Mesenchymal stem cell (in vitro differentiated cells and primary cell): ENCODE data around the gene CCR3.

ENCODE experiments used
- DNase-seq: peaks from one replicate; pipeline ENCODE4 v3.0.0-alpha.2; 2013
- H2AFZ ChIP-seq: one replicate; pipeline ENCODE4 v1.6.1; 2013; ENCODE audit warnings: low read depth, mild to moderate bottlenecking, control low read depth, inconsistent platforms, low read length, moderate library complexity
- H2AK5ac ChIP-seq: 2 replicates; pipeline ENCODE4 v1.6.1; 2013; ENCODE audit warnings: low read length, moderate library complexity, mild to moderate bottlenecking, inconsistent platforms; ENCODE audit not compliant: severe bottlenecking
- H2BK120ac ChIP-seq: one replicate; pipeline ENCODE4 v1.6.1; 2013; ENCODE audit warnings: low read depth, mild to moderate bottlenecking, inconsistent platforms, low read length, moderate library complexity
- H2BK12ac ChIP-seq, 2 experiments: one replicate each; pipeline ENCODE4 v1.6.1; 2013; ENCODE audit warnings: inconsistent platforms in 2 of 2, low read length in 2 of 2, mild to moderate bottlenecking in 2 of 2, moderate library complexity in 2 of 2, control low read depth in 1 of 2
- H2BK15ac ChIP-seq: one replicate; pipeline ENCODE4 v1.6.1; 2013; ENCODE audit warnings: mild to moderate bottlenecking, low read depth, inconsistent platforms; ENCODE audit not compliant: poor library complexity, severe bottlenecking
- H2BK5ac ChIP-seq: 2 replicates; pipeline ENCODE4 v1.6.1; 2013; ENCODE audit warnings: low read depth, mild to moderate bottlenecking, low read length, control low read depth, inconsistent platforms; ENCODE audit not compliant: poor library complexity, severe bottlenecking
- H3K14ac ChIP-seq, 2 experiments: one replicate each; pipeline ENCODE4 v1.6.1; 2013; ENCODE audit warnings: inconsistent platforms in 2 of 2, low read length in 2 of 2, control low read depth in 1 of 2, mild to moderate bottlenecking in 1 of 2, moderate library complexity in 1 of 2
- H3K18ac ChIP-seq, 2 experiments: one replicate each; pipeline ENCODE4 v1.6.1; 2013; ENCODE audit warnings: inconsistent platforms in 2 of 2, low read length in 2 of 2, control low read depth in 1 of 2, low read depth in 1 of 2, mild to moderate bottlenecking in 1 of 2
- H3K23ac ChIP-seq, 2 experiments: one replicate each; pipeline ENCODE4 v1.6.1; 2013; ENCODE audit warnings: inconsistent platforms in 2 of 2, low read length in 2 of 2, mild to moderate bottlenecking in 2 of 2, moderate library complexity in 2 of 2, control low read depth in 1 of 2
- H3K27ac ChIP-seq: 2 replicates; pipeline ENCODE4 v1.5.1; 2013; ENCODE audit warnings: mild to moderate bottlenecking, moderate library complexity, low read length, control low read depth, inconsistent platforms; ENCODE audit not compliant: poor library complexity, severe bottlenecking
- H3K27me3 ChIP-seq, 2 experiments: 2 replicates each; pipeline versions ENCODE4 v1.6.1 to v1.7.0; 2013; ENCODE audit warnings: low read length in 2 of 2, mild to moderate bottlenecking in 2 of 2, moderate library complexity in 2 of 2, control low read depth in 1 of 2, inconsistent platforms in 1 of 2; ENCODE audit not compliant: control insufficient read depth in 1 of 2, insufficient read depth in 1 of 2
- H3K36me3 ChIP-seq, 2 experiments: 2 replicates each; pipeline versions ENCODE4 v1.6.1 to v1.7.0; 2013; ENCODE audit warnings: low read length in 2 of 2, control low read depth in 1 of 2, inconsistent platforms in 1 of 2, low read depth in 1 of 2, mild to moderate bottlenecking in 1 of 2; ENCODE audit not compliant: insufficient read depth in 2 of 2, control insufficient read depth in 1 of 2
- H3K4ac ChIP-seq, 2 experiments: one replicate each; pipeline ENCODE4 v1.6.1; 2013; ENCODE audit warnings: inconsistent platforms in 2 of 2, low read length in 2 of 2, mild to moderate bottlenecking in 2 of 2, moderate library complexity in 2 of 2, control low read depth in 1 of 2, low read depth in 1 of 2
- H3K4me1 ChIP-seq: 2 replicates; pipeline ENCODE4 v1.6.1; 2013; ENCODE audit warnings: low read depth, low read length, control low read depth; ENCODE audit not compliant: control insufficient read depth, insufficient read depth
- H3K4me2 ChIP-seq: 2 replicates; pipeline ENCODE4 v1.6.1; 2013; ENCODE audit warnings: low read length, mild to moderate bottlenecking, inconsistent platforms; ENCODE audit not compliant: poor library complexity, severe bottlenecking
- H3K4me3 ChIP-seq, 2 experiments: 2 replicates each; pipeline versions ENCODE4 v1.5.1 to v1.7.0; 2013; ENCODE audit warnings: low read length in 2 of 2, mild to moderate bottlenecking in 2 of 2, control low read depth in 1 of 2, low read depth in 1 of 2; ENCODE audit not compliant: insufficient read depth in 1 of 2
- H3K79me1 ChIP-seq: replicated peaks from 2 replicates; pipeline ENCODE4 v1.6.1; 2013; ENCODE audit warnings: mild to moderate bottlenecking, control low read depth, low read length, inconsistent platforms; ENCODE audit not compliant: poor library complexity, severe bottlenecking
- H3K9ac ChIP-seq: 2 replicates; pipeline ENCODE4 v1.7.0; 2013; ENCODE audit warnings: mild to moderate bottlenecking, low read length, moderate library complexity
- H3K9me3 ChIP-seq: 2 replicates; pipeline ENCODE4 v1.7.0; 2013; ENCODE audit warnings: mild to moderate bottlenecking, low read length; ENCODE audit not compliant: control insufficient read depth
- H4K8ac ChIP-seq: one replicate; pipeline ENCODE4 v1.6.1; 2013; ENCODE audit warnings: inconsistent platforms, mild to moderate bottlenecking, low read length, moderate library complexity
- H4K91ac ChIP-seq: one replicate; pipeline ENCODE4 v1.6.1; 2013; ENCODE audit warnings: mild to moderate bottlenecking, low read length, inconsistent platforms
- WGBS: methylation state at CpG from one replicate; pipeline ENCODE4 v1.1.7; 2013; ENCODE audit warnings: mixed read lengths; 5-methylcytosine and 5-hydroxymethylcytosine counted together

CCR3 gene

DNA sequence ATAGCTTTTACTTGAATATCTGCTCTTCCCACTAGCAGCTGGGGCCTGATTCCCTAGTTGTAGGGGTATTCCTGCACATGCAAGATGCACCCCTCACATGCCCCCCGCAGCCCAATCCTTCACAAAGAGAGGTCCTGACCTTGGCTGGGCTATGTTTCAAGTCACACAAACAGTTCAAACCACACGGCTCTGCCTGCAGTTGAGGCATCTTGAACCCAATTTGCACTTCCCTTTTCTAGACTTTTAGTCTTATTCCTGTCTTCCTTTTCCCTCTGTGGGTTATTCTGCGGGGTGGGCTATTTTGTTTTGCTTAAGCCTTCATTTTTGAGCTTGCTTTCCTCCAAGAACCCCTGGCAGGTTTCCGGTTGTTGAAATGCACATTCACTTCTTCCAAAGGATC is 20.9 kb upstream of the CCR3 start:
- no peaks in the 10 kb centered on the region for H3K79me1 ChIP-seq
- peaks cover 6% of the 10 kb centered on the region for H3K9me3 ChIP-seq
- H3K14ac ChIP-seq, result no peak overlapping the region
- H3K4me2 ChIP-seq, result no peak overlapping the region
- no peak overlapping the region for H3K9ac ChIP-seq
- 76% methylated on average over 4 of the region's 4 CpGs for whole genome bisulfite sequencing
- no peak overlapping the region for H3K23ac ChIP-seq
- H2BK15ac ChIP-seq, result no peak overlapping the region
- H2AFZ ChIP-seq, result no peak overlapping the region
- H3K4me1 ChIP-seq, result no peaks in the 10 kb centered on the region
- no peak for DNase-seq
- H3K4me3 ChIP-seq, result no peak overlapping the region
- H3K27ac ChIP-seq, result no peak overlapping the region
- H4K91ac ChIP-seq, result no peak overlapping the region
- no peak overlapping the region for H4K8ac ChIP-seq
- no peak overlapping the region for H2BK12ac ChIP-seq
- no peak overlapping the region for H2BK5ac ChIP-seq
- H3K36me3 ChIP-seq, result no peaks in the 10 kb centered on the region
- H3K18ac ChIP-seq, result no peak overlapping the region
- H2AK5ac ChIP-seq, result no peak overlapping the region
- H3K27me3 ChIP-seq, result peaks cover 0 to 8% of the 10 kb centered on the region in 2 experiments
- H2BK120ac ChIP-seq, result no peak overlapping the region
- H3K4ac ChIP-seq, result no peak overlapping the region

DNA sequence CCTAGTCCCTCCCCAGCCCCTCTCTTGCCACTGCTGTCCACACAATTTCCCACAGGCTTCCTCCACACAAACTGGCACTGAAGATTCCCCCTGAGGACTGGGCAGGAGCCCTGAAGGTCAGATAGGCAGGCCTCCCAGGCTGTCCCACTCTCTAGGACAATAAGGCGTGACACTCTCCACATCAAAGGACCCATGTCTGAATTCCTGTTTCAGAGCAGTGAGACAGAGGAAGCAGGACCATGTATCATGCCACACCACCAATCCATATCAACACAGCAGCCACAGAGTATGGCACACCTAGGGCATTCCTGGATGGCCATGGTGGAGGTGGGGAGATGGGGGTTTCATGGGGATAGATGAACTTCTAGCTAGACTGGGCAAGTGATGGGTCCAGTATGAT is 20.3 kb upstream of the CCR3 start:
- 100% methylated on average over 1 of the region's 1 CpG for WGBS
- Histone ChIP-seq H2BK15ac (no peak overlapping the region), H3K9me3 (peaks cover 6% of the 10 kb centered on the region)

DNA sequence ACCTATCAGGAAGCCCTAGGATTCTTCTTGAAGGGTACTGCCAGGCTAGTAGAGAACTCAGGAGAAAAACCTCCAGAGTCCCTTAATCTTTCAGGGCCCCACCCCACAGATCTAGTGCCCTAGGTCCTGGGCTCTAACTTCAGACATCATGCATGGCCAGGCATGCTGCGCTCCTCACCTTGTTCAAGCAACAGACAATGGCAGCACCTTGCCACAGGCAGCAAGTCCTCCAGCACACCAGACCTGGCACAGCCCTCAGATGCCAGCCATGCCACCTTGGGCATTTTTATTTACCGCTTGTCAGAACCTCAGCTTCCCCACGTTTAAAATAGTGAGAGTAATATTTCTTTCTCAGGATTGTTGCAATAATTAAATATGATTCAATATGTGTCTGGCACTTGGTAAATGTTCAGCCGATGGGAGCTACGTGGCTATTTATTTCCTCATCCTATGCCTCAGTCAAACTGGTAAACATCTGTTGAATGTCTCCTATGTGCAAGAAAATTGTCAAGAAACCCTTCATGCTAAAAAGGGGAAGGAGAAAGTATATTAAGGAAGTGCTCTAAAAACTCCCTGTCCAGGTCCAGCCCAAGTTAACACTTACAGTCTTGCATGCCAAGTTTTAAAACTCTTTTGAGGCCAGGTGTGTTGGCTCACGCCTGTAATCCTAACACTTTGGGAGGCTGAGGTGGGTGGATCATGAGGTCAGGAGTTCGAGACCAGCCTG is 19.7 kb upstream of the CCR3 start:
- WGBS, result 67% methylated on average over 2 of the region's 7 CpGs
- no peak overlapping the region for H2AFZ ChIP-seq
- peaks cover 0 to 8% of the 10 kb centered on the region in 2 experiments for H3K27me3 ChIP-seq

More for the DNA sequence above, 20.3 kb upstream of the CCR3 start:
- no peak overlapping the region for H2BK5ac ChIP-seq
- H3K23ac ChIP-seq, result no peak overlapping the region
- H2AK5ac ChIP-seq, result no peak overlapping the region
- no peak overlapping the region for H2AFZ ChIP-seq
- peak overlapping the region in 1 of 2 experiments; percentile 26 for H3K14ac ChIP-seq
- no peak overlapping the region for H2BK12ac ChIP-seq
- no peaks in the 10 kb centered on the region for H3K79me1 ChIP-seq
- no peak overlapping the region for H3K18ac ChIP-seq
- H3K4ac ChIP-seq, result no peak overlapping the region
- no peak overlapping the region for H3K4me3 ChIP-seq
- H3K4me2 ChIP-seq, result no peak overlapping the region
- no peak overlapping the region for H2BK120ac ChIP-seq
- no peak overlapping the region for H4K8ac ChIP-seq
- no peaks in the 10 kb centered on the region for H3K4me1 ChIP-seq
- H3K36me3 ChIP-seq, result no peaks in the 10 kb centered on the region
- H3K9ac ChIP-seq, result no peak overlapping the region
- peaks cover 0 to 8% of the 10 kb centered on the region in 2 experiments for H3K27me3 ChIP-seq
- H4K91ac ChIP-seq, result no peak overlapping the region
- no peak overlapping the region for H3K27ac ChIP-seq
- no peak for DNase-seq

DNA sequence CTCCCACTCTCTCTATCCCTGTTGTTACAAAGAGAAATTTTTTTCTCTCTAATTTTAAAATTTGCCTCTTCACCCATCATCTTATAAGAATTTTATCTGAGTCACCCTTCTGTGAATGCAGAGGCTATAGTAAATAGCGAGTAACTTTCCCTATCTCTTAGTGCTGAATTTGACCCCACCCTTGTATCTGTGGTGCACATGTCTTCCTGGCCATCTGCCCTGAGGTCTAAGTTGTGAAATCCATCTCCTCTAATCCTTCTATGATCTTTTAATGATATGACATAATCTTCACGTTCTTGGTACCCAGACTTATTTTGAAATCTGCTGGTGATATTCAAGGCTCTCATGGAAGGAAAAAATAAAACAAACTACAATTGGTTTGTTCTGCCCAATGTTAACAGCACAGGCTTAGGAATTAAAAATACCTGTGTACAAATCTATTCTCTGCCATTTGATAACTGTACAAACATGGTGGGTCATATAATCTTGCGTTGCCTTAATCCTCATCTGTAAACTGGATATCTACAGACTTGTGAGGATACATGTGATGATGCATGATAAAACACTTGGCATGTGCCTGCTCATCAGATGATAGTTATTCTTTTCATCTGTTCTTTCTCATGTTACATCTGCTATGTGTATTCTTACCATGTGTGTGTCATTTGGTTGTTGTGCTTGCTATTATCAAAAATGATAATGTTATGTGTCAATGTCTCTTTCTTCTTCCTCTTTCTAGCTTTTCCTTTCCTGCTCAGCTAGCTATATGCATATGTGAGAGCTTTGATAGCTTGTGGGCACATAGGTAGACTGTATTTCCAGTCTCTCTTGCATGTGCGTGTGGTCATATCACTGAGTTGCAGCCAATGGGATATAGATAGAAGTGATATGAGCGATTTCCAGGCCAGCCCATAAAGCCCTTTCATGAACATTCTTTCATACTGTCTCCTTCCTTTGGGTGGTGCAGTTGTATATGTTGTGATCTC is 13.7 kb upstream of the CCR3 start:
- H3K4me3 ChIP-seq, result no peak overlapping the region
- no peak overlapping the region for H2BK15ac ChIP-seq
- H2BK5ac ChIP-seq, result no peak overlapping the region
- no peak overlapping the region for H2AK5ac ChIP-seq
- H3K36me3 ChIP-seq, result no peaks in the 10 kb centered on the region
- no peak overlapping the region for H3K4ac ChIP-seq
- no peak overlapping the region for H3K4me2 ChIP-seq
- peak; percentile 18 for DNase-seq
- H2AFZ ChIP-seq, result no peak overlapping the region
- H3K23ac ChIP-seq, result no peak overlapping the region
- WGBS, result 93% methylated on average over 3 of the region's 5 CpGs
- H2BK12ac ChIP-seq, result no peak overlapping the region
- peaks cover 5 to 18% of the 10 kb centered on the region in 2 experiments for H3K27me3 ChIP-seq
- H3K27ac ChIP-seq, result no peak overlapping the region
- no peak overlapping the region for H4K8ac ChIP-seq
- no peaks in the 10 kb centered on the region for H3K9me3 ChIP-seq
- peak overlapping the region; percentile 25 for H3K9ac ChIP-seq
- no peak overlapping the region for H3K18ac ChIP-seq
- H3K4me1 ChIP-seq, result no peaks in the 10 kb centered on the region
- H3K14ac ChIP-seq, result no peak overlapping the region
- no peaks in the 10 kb centered on the region for H3K79me1 ChIP-seq
- no peak overlapping the region for H2BK120ac ChIP-seq
- H4K91ac ChIP-seq, result no peak overlapping the region

More for the DNA sequence above, 19.7 kb upstream of the CCR3 start:
- H2BK15ac ChIP-seq, result no peak overlapping the region
- no peaks in the 10 kb centered on the region for H3K36me3 ChIP-seq
- no peak overlapping the region for H3K23ac ChIP-seq
- no peak overlapping the region for H2BK5ac ChIP-seq
- no peak for DNase-seq
- no peak overlapping the region for H3K4me3 ChIP-seq
- H3K4ac ChIP-seq, result no peak overlapping the region
- H4K91ac ChIP-seq, result no peak overlapping the region
- no peak overlapping the region for H3K14ac ChIP-seq
- no peak overlapping the region for H2AK5ac ChIP-seq
- no peak overlapping the region for H4K8ac ChIP-seq
- no peaks in the 10 kb centered on the region for H3K4me1 ChIP-seq
- H3K9me3 ChIP-seq, result peaks cover 6% of the 10 kb centered on the region
- no peak overlapping the region for H3K9ac ChIP-seq
- no peak overlapping the region for H2BK12ac ChIP-seq
- no peak overlapping the region for H2BK120ac ChIP-seq
- H3K18ac ChIP-seq, result no peak overlapping the region
- H3K79me1 ChIP-seq, result no peaks in the 10 kb centered on the region
- no peak overlapping the region for H3K4me2 ChIP-seq
- no peak overlapping the region for H3K27ac ChIP-seq
